Astrocyte of the spinal cord (primary cell): Measurements from ENCODE around the gene RUSC1.

Source experiments
- DNase-seq: peaks from one replicate; pipeline ENCODE4 v3.0.0; 2011; ENCODE audit warnings: low read depth, low spot score
- H3K4me3 ChIP-seq: 2 replicates; pipeline ENCODE4 v1.5.1; 2011; ENCODE audit warnings: low read depth, mild to moderate bottlenecking, low read length, moderate library complexity
- in situ Hi-C: cut with HindIII; loops from 2 replicates; pipeline ENCODE4 v1.10.0; 2017; ENCODE audit warnings: low sequenced_read_pairs
- TF ChIP-seq, protein P1 (sequence below): IDR thresholded peaks from 2 replicates; pipeline ENCODE4 v1.5.1; 2012; ENCODE audit warnings: low read depth, mild to moderate bottlenecking, low read length, inconsistent platforms

Gene RUSC1

DNA sequence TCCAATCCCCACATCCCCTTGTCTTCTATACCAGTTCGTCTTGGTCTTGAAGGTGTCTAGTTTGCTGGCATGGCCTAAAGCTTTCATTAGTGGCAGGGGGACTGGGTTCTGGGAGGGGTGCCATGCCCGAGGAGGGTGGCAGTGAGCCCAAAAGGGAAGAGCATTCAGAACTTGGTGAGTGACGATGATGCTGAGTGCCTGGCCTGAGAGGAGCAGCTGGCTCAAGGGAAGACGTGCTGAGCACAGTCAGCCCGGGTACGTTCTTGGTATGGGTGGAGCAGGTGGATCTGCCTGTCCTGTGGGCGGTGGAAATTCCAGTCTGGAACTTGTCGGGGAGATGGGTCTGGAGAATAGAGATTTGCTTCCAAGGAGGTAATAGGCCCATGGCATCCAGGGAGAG, 7.4 kb upstream of the RUSC1 start:
- in situ Hi-C loops: no loop called here
- no peak overlapping the region for H3K4me3 ChIP-seq
- TF ChIP-seq, protein P1, sequence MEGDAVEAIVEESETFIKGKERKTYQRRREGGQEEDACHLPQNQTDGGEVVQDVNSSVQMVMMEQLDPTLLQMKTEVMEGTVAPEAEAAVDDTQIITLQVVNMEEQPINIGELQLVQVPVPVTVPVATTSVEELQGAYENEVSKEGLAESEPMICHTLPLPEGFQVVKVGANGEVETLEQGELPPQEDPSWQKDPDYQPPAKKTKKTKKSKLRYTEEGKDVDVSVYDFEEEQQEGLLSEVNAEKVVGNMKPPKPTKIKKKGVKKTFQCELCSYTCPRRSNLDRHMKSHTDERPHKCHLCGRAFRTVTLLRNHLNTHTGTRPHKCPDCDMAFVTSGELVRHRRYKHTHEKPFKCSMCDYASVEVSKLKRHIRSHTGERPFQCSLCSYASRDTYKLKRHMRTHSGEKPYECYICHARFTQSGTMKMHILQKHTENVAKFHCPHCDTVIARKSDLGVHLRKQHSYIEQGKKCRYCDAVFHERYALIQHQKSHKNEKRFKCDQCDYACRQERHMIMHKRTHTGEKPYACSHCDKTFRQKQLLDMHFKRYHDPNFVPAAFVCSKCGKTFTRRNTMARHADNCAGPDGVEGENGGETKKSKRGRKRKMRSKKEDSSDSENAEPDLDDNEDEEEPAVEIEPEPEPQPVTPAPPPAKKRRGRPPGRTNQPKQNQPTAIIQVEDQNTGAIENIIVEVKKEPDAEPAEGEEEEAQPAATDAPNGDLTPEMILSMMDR: no peak
- no peak for DNase-seq

DNA sequence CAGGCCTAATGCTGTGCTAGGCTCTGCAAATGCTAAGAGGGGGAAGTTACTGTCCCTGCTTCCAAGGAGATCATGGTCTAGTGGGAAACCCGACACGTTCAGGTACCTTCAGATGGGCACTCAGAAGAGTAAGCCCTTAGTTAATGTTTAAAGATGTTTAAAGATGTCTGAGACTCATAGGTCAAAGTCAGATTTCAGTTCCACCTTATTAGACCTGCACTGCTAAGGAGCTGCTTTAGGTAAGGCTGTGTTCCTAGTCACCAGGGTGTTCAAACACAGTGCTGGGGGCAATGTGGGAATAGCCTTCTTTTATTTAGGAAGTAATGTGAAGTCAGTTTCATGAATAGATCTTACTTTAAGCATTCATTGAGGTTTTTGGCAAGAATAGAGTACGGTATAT, 3.8 kb upstream of the RUSC1 start:
- no peak for DNase-seq
- TF ChIP-seq, protein P1: no peak
- in situ Hi-C loops: no loop called here
- no peak overlapping the region for H3K4me3 ChIP-seq

DNA sequence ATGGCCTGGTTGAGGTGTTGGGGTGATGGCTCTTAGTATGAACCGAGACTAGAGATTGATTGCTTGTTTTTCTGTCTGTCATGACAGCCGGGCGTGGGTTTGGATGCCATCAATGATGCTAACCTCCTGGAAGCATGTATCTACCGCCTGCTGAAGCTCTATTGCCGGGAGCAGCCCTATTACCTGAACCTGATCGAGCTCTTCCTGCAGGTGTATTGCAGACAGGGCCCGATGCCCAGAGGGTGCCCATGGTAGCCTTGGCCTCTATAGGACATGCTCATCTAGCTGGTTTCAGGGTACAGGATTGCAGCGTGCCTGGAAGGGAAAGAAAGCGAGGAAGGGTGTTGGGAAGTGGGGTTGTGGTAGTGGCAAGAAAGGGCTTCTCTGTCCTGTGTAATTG, 2.6 kb upstream of the RUSC1 start:
- in situ Hi-C loops: no loop called here
- H3K4me3 ChIP-seq: no peak overlapping the region
- no peak for DNase-seq
- TF ChIP-seq, protein P1: no peak

DNA sequence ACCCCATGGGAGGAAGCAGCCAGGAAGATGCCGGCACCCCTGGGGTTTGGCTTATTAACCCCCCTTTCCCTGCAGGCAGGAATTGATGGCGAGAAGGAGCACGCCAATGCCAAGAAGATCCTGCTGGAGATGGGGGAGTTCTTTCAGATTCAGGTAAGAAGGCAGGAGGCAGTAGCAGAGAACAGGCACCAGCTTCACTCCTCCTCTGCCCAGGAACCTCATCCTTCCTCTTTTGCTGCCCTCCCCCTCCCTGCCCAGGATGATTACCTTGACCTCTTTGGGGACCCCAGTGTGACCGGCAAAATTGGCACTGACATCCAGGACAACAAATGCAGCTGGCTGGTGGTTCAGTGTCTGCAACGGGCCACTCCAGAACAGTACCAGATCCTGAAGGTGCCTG, 1.2 kb upstream of the RUSC1 start:
- in situ Hi-C loops: no loop called here

DNA sequence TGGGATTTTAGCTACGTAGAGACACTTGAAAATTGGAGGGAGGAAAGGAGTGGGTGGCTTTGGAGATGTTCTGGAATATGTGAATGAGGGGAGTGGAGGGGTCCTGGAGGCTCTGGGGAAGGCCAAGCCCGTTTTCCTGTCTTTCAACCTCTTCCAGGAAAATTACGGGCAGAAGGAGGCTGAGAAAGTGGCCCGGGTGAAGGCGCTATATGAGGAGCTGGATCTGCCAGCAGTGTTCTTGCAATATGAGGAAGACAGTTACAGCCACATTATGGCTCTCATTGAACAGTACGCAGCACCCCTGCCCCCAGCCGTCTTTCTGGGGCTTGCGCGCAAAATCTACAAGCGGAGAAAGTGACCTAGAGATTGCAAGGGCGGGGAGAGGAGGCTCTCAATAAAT, 442 bp upstream of the RUSC1 start:
- in situ Hi-C loops: no loop called here
- DNase-seq: no peak
- peak overlapping the region; percentile 55 for H3K4me3 ChIP-seq
- TF ChIP-seq, protein P1: no peak

More for the DNA sequence above, 1.2 kb upstream of the RUSC1 start:
- no peak for DNase-seq
- H3K4me3 ChIP-seq: no peak overlapping the region
- TF ChIP-seq, protein P1: no peak

DNA sequence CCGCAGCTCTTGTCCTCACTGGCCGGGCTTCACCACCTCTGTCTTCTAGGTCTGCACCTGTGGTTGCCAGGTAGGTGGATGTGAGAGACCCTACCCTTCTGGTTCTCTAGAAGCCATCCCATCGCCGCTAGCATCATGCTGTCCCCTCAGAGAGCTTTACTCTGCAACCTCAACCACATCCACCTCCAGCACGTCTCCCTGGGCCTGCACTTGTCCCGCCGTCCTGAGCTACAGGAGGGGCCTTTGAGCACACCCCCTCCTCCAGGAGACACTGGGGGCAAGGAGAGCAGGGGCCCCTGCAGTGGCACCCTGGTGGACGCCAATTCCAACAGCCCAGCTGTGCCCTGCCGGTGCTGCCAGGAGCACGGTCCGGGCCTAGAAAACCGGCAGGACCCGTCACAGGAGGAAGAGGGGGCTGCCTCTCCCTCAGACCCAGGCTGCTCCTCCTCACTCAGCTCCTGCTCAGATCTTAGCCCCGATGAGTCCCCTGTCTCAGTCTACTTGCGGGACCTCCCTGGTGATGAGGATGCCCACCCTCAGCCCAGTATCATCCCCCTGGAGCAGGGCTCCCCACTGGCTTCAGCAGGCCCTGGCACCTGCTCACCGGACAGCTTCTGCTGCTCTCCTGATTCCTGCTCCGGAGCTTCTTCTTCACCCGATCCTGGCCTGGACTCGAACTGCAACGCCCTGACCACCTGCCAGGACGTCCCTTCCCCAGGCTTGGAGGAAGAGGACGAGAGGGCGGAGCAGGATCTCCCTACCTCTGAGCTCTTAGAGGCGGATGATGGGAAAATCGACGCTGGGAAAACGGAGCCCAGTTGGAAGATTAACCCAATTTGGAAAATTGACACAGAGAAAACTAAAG, 1.2 kb downstream of the RUSC1 start:
- in situ Hi-C loops: no loop called here
- peak overlapping the region; percentile 76 for H3K4me3 ChIP-seq
- TF ChIP-seq, protein P1: no peak
- DNase-seq: peak; percentile 5
